Neural cell (in vitro differentiated cells): ENCODE measurements around the gene CELF4. TPM values are rescaled to one million over a fixed set of nuclear protein-coding genes. Genes with fewer than 3 reads are reported as not detected.

Experiments
- H2AFZ ChIP-seq: fragments of 200-600, 300-800 bp; sonication (generic), shearing (Covaris generic); 2 replicates; pipeline ENCODE4 v1.6.0; 2014; ENCODE audit warnings: low read depth, mild to moderate bottlenecking, antibody characterized with exemption, low read length, moderate library complexity
- H3F3A ChIP-seq: fragments of 200-600 bp; shearing (Covaris generic); 2 replicates; pipeline ENCODE4 v1.6.1; 2016; ENCODE audit warnings: mild to moderate bottlenecking, moderate library complexity, mixed read lengths, antibody characterized with exemption, low read length; ENCODE audit not compliant: insufficient read depth, poor library complexity, severe bottlenecking
- H3K27ac ChIP-seq: fragments of 200-600, 300-800 bp; sonication (generic), shearing (Covaris generic); 2 replicates; pipeline ENCODE4 v1.5.1; 2014; ENCODE audit warnings: mild to moderate bottlenecking, low read length, moderate library complexity
- H3K27me3 ChIP-seq: fragments of 300-800, 200-600 bp; sonication (generic), shearing (Covaris generic); 2 replicates; pipeline ENCODE4 v1.6.0; 2014; ENCODE audit warnings: mild to moderate bottlenecking, low read depth, low read length, moderate library complexity; ENCODE audit not compliant: insufficient read depth
- H3K36me3 ChIP-seq: fragments of 300-800, 200-600 bp; sonication (generic), shearing (Covaris generic); 2 replicates; pipeline ENCODE4 v1.5.1; 2014; ENCODE audit warnings: mild to moderate bottlenecking, antibody characterized with exemption, low read length, moderate library complexity; ENCODE audit not compliant: insufficient read depth
- H3K4me2 ChIP-seq: fragments of 300-800, 200-600 bp; sonication (generic), shearing (Covaris generic); 2 replicates; pipeline ENCODE4 v1.6.0; 2014; ENCODE audit warnings: mild to moderate bottlenecking, low read length
- H3K4me3 ChIP-seq: fragments of 300-800, 200-600 bp; sonication (generic), shearing (Covaris generic); 2 replicates; pipeline ENCODE4 v1.5.1; 2014; ENCODE audit warnings: mild to moderate bottlenecking, low read length, moderate library complexity
- H3K79me2 ChIP-seq: fragments of 200-600 bp; shearing (Covaris generic); replicated peaks from 2 replicates; pipeline ENCODE4 v1.6.0; 2014; ENCODE audit warnings: mild to moderate bottlenecking, low read length, moderate library complexity; ENCODE audit not compliant: insufficient read depth
- H3K9ac ChIP-seq: fragments of 300-800, 200-600 bp; sonication (generic), shearing (Covaris generic); 2 replicates; pipeline ENCODE4 v1.6.1; 2016; ENCODE audit warnings: mild to moderate bottlenecking, low read length, mixed read lengths
- H3K9me2 ChIP-seq: fragments of 200-600 bp; shearing (Covaris generic); 2 replicates; pipeline ENCODE4 v1.6.1; 2016; ENCODE audit warnings: mild to moderate bottlenecking, low read length, mixed read lengths; ENCODE audit not compliant: insufficient read depth
- H3K9me3 ChIP-seq: fragments of 200-600, 300-800 bp; sonication (generic), shearing (Covaris generic); 2 replicates; pipeline ENCODE4 v1.6.1; 2016; ENCODE audit warnings: mild to moderate bottlenecking, mixed run types, low read length, moderate library complexity, mixed read lengths
- H4K20me1 ChIP-seq: fragments of 200-600 bp; shearing (Covaris generic); 2 replicates; pipeline ENCODE4 v1.6.1; 2016; ENCODE audit warnings: mild to moderate bottlenecking, mixed run types; ENCODE audit not compliant: insufficient read depth
- CTCF ChIP-seq: fragments of 450-650 bp; IDR thresholded peaks from 2 replicates; pipeline ENCODE4 v1.5.1; 2014; ENCODE audit warnings: antibody characterized with exemption, mild to moderate bottlenecking, moderate library complexity; ENCODE audit not compliant: poor library complexity, severe bottlenecking
- EZH2 ChIP-seq: fragments of 200-600, 300-800 bp; shearing (Covaris generic), sonication (generic); IDR thresholded peaks from 2 replicates; pipeline ENCODE4 v1.6.1; 2014; ENCODE audit warnings: antibody characterized with exemption, low read length, borderline replicate concordance, mild to moderate bottlenecking; ENCODE audit not compliant: insufficient read depth, poor library complexity, severe bottlenecking
- POLR2AphosphoS5 ChIP-seq: IDR thresholded peaks from 2 replicates; pipeline ENCODE4 v1.6.1; 2012
- RAD21 ChIP-seq: fragments of 450-650 bp; conservative IDR thresholded peaks from 2 replicates; pipeline ENCODE4 v1.6.1; 2014; ENCODE audit warnings: antibody characterized with exemption, mild to moderate bottlenecking, moderate library complexity
- REST ChIP-seq: IDR thresholded peaks from 2 replicates; pipeline ENCODE4 v1.6.1; 2012; ENCODE audit warnings: borderline replicate concordance
- SMC3 ChIP-seq: fragments of 450-650 bp; conservative IDR thresholded peaks from 2 replicates; pipeline ENCODE4 v1.6.1; 2014; ENCODE audit warnings: antibody characterized with exemption, mild to moderate bottlenecking, moderate library complexity; ENCODE audit not compliant: poor library complexity
- polyA plus RNA-seq: library from polyadenylated mRNA; depleted of rRNA; stranded (reverse); fragments of >200 nt; gene quantifications from 2 replicates; pipeline ENCODE4 v1.2.3, GENCODE V29; 2014

CELF4 gene
- polyA plus RNA-seq, 1 donor from 2014 or later, result 191 TPM

- Histone ChIP-seq H3K4me3 (peak overlapping the region; percentile 69), H3K27me3 (no peaks in the 10 kb centered on the region), H2AFZ (peak overlapping the region; percentile 8), H3F3A (no peaks in the 10 kb centered on the region), H3K9me2 (no peaks in the 10 kb centered on the region), H3K36me3 (no peaks in the 10 kb centered on the region), H3K9me3 (no peaks in the 10 kb centered on the region), H3K9ac (peak overlapping the region; percentile 63), H4K20me1 (no peaks in the 10 kb centered on the region), H3K27ac (no peak overlapping the region), H3K4me2 (peak overlapping the region; percentile 48), H3K79me2 (peaks cover 11% of the 10 kb centered on the region)
- TF ChIP-seq RAD21, result peak; percentile 49
- peak; percentile 46 for TF ChIP-seq SMC3
- TF ChIP-seq EZH2, result no peak
- TF ChIP-seq CTCF, result peak; percentile 57
Measured at GRCh38 chr18:37393945-37394609, 171.5 kb downstream of the CELF4 start.

- H3K9me3 ChIP-seq, result no peaks in the 10 kb centered on the region
- no peaks in the 10 kb centered on the region for H3K36me3 ChIP-seq
- no peaks in the 10 kb centered on the region for H3F3A ChIP-seq
- no peaks in the 10 kb centered on the region for H3K27me3 ChIP-seq
- TF ChIP-seq CTCF (no peak), REST (no peak), RAD21 (no peak), POLR2AphosphoS5 (no peak)
- no peaks in the 10 kb centered on the region for H4K20me1 ChIP-seq
- peaks cover 11% of the 10 kb centered on the region for H3K79me2 ChIP-seq
- no peak overlapping the region for H2AFZ ChIP-seq
- peak overlapping the region; percentile 69 for H3K4me3 ChIP-seq
- no peaks in the 10 kb centered on the region for H3K9me2 ChIP-seq
- H3K27ac ChIP-seq, result no peak overlapping the region
- H3K9ac ChIP-seq, result peak overlapping the region; percentile 63
- no peak overlapping the region for H3K4me2 ChIP-seq
Measured at GRCh38 chr18:37393221-37393827, 172.3 kb downstream of the CELF4 start.
